AG08395 (cell line): ENCODE measurements around the gene RAB12.
"Not testable (repeated sequence)": the region's sequence is repeated elsewhere in the genome, so short reads cannot be mapped to it uniquely, and the experiment has no call there.

Experiments
- DNase-seq: peaks from one replicate; pipeline ENCODE4 v3.0.0; 2012; ENCODE audit warnings: mixed read lengths, low spot score

Gene RAB12

DNA sequence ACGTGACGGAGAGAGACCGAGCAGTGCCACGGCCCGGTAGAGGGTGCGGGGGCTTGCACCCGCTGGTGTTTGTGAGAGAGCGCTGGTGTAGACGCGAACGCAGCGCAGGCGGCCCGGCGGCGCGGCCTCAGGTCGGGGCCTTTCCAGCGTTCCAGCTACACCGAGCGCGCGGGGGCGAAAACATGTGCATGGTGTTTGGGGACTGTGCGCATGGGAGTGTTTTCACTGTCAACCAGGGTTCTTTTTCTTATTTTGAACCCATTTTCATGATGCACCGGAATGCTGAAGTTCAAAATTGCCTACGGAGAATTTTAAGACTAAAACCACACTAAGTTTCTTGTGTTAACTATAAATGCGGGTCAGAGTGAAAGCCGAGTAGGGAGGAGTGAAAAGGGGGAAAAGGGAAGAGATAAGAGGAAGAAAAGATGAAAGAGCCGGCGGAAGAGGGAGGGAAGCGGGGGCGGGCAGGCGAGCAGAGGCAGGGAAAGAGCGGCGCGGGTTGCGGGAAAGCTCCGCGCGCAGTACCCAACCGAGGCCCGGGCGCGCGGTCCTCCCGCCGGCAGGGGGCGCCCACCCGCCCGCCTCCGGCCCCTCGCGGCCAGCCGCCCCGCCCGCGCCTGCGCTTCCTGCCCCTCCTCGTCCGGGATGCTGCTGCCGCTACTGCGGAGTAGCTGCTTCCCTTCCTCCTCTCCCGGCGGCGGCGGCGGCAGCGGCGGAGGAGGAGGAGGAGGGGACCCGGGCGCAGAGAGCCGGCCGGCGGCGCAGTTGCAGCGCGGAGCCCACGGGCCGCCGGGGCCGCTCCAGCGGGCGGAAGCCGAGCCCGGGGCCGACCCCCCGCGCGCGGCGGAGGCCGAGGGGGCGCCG lies at the start of gene RAB12:
TSS of gene RAB12 (plus strand) at position 643 of the 864 bp plus-strand sequence. CDS start at position 646, 3 bp downstream.
- peak; percentile 93 for DNase-seq

DNA sequence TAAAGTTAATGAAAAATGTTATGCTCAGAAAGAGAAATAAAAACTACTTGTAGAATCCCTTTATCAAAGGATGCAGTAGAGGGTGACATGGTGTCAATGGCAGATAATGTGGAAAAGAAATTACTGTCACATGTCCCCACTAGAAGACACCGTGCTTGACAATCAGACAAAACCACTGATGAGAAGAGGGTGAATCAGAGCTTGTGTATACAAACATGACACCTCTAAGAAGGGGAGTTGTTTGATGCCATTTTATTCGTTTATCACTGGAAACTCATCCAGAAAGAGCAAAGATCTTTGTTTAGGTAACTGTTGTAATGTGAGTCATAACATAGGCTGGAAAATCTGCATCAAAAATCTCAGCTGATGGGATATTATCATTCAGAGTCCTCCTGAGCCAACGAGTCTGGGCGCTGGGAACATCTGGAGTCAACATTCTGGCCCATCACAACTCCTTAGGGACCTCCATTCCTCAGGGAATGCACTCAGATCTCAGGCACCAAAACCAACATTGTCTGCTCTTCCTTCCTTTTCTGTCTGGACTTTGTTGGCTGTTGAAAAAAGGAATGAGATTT lies 49.5 kb upstream of the RAB12 start:
- no peak for DNase-seq

DNA sequence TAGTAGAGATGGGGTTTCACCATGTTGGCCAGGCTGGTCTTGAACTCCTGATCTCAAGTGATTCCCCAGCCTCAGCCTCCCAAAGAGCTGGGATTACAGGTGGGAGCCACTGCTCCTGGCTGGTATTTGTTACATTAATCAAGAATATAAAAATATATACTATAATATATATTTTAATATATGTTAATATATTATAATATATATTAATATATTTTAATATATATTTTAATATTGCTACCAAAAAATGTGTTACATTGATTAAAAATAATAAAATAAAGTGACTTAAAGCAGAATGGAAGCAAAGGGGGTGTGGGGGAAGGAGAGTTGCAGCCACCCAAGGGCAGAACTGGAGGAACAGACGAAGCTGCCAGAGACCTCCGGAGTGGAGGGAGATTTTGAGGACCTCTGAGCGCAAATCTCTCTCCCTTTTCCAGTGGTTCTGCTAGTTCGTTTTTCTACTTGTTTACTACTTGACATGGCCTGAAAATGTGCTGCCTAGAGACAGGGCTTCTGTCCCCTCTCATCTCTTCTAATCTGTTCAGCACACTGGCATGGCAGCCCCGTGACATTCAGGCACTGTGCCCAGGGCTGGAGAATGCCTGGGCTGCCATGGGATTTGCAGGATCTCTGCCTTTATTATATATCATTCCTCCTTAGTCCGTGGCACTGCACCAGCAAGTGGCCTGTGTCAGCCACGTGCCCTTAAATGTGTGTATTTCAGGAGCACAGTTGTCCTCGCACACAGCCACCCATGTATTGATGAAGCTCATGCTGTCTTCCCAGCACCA lies 47.9 kb upstream of the RAB12 start:
- DNase-seq = no peak

- DNase-seq = no peak
These were observed 47.2 kb upstream of the RAB12 start for GRCh38 chr18:8562070-8562469.

DNA sequence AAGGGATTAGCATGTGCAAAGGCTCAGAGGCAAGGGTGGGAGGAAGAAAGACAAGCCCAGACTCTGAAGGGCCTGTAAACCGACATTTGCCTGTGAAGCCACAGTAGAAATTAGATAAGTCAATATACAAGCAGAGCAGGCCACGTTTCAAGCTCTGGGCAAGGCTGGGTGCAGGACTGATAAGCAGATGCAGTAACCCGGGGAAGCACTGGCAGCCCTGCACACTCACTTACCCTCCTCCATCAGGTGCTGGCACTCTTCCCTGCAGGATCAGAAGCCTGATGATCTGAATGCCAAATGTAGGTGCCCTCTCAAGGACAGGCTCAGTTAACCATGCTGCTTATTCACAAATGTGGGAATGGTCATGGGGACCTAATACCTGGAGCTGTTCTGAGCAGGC lies 46.3 kb upstream of the RAB12 start:
- DNase-seq = no peak

- no peak for DNase-seq
These were observed 37.8 kb upstream of the RAB12 start for GRCh38 chr18:8571399-8571798.

GRCh38 chr18:8573766-8574165 lies 35.5 kb upstream of the RAB12 start:
- DNase-seq = not testable (repeated sequence)

DNA sequence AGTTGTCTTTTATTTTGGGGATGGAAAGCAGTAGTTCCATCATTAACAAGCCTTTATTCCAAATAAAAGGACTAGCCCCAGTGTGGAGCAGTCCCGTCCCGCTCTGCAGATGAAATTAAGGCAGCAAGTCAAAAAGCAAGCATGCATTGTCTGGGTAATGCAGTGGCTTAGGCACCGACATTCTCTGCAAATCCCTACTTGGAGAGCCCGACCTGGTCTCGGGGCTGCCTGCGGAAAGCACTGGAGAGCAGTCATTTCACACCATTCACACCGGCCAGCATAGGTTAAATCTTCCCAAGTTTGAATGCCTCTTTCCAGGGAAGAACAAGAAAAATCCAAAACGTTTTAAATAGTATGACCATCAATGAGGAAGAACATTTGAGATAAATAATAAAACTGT lies 24.4 kb upstream of the RAB12 start:
- no peak for DNase-seq

DNA sequence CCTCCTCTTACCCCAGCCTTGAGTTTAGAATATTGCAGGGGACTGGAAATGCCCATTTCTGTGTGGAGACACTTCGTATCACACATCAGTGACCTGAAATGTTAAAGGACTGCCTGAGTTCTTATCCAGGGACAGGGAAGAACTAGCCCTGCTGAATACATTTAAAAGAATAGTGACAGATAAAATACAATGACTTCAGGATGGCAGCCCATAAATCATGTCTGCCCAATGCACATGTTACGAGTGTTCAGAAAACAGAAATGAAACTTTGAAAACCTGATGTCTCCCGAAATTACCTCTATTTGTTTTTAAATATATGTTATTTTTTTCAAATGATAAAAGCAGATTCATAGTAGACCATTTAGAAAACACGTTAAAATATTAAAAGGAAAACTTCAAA lies 22.3 kb upstream of the RAB12 start:
- DNase-seq = no peak

DNA sequence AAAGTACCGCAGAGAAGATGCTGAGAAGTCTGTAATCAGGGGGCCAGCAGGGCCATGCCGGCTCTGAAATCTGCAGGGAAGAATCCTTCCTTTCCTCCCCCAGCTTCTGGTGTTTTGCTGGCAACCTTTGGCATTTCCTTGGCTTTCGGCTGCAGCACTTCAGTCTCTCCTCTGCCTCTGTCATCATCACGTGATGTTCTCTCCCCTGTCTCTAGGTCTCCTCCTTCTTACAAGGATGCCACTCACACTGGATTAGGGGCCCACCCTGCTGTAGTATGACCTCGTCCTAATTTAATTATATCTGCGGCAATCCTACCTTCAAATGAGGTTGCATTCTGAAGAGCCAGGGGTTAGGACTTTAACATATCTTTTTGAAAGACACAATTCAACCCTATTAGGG lies 13.8 kb upstream of the RAB12 start:
- no peak for DNase-seq

- no peak for DNase-seq
These were observed 7.8 kb upstream of the RAB12 start for GRCh38 chr18:8601277-8602032.

DNA sequence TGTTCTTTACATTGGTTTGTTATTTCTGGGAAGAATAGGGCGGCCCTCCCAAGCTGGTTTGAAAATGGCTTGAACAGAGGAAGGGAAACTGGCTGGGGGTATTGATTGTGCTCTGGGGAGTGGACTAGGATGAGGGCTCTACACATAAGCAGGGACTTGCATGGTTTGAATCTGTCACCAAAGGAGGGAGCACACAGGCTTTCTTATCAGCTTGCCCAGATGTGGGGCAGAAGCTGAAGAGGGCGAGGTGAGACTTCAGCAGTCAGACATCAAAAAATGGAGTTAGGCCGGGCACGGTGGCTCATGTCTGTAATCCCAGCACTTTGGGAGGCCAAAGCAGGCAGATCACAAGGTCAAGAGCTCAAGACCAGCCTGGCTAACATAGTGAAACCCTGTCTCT lies 7.2 kb upstream of the RAB12 start:
- no peak for DNase-seq

GRCh38 chr18:8602557-8602956 lies 6.7 kb upstream of the RAB12 start:
- no peak for DNase-seq

- DNase-seq = no peak
These were observed 5.3 kb upstream of the RAB12 start for GRCh38 chr18:8603663-8604520.

GRCh38 chr18:8605974-8606373 lies 3.3 kb upstream of the RAB12 start:
- DNase-seq = no peak

DNA sequence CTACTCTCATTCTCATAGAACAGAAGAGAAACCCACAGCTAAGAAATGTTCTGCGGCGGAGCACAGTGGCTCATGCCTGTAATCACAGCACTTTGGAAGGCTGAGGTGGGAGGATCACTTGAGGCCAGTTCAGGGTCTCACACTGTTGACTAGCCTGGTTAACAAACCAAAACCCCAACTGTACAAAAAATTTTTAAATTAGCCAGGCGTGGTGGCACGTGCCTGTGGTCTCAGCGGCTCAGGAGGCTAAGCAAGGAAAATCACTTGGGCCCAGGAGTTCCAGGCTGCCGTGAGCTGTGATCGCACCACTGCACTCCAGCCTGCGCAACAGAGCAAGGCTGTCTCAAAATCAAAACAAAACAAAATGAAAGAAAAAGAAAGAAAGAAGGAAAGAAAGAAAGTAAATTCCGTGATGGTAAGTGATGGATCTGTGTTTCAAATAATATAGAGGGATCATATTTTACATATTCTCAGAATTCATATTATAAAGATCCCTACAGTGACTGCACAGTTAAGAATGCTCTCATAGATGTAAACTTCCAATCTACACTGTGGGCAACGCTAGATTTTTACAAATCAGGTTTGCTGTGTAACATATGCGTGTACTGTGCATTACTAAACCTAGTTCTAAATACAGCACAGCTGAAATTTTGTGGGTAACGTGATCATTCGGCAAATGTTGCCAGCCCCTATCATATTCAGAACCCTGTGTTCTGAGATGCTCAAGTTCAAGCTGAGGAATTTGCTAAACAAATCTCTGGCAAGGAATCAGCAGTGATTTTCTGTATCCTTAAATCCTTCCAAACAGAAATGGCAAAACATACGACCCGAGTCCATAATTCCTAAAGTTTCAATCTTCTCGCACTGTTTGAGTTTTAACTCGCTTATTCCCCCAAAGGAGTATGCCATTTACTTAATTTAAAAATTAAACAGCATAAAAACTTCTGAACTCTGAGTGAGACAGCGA lies 1.2 kb upstream of the RAB12 start:
- no peak for DNase-seq

DNA sequence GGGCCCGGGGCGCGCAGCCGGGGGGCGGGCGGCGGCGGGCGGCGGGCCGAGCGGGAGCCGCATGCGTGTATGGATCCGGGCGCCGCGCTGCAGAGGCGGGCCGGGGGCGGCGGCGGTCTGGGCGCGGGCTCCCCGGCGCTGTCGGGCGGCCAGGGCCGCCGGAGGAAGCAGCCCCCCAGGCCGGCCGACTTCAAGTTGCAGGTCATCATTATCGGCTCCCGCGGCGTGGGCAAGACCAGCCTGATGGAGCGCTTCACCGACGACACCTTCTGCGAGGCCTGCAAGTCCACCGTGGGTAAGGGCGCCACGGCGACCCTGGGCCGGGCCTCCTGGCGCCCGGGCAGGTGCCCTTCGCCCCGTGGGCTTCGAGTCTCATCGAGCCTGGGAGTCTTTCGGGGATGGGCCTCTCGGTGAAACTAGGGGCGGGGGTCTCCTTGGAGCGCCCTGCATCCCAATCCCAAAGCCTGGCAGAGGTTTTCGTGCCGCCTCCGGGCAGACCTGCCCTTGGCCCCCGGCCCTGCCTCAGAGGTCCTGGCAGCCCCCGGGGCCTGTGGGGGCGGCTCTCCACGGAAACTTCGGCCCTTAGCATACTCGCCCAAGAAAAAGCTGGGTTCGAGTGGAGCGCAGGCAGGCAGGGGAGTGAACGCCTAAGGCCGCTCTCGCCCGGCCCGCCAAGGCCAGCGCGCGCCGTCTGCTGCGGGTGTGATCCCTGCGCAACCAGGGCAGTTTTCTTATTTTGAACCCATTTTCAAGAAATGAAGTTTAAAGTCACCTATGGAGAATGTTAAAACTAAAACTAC lies 622 bp downstream of the RAB12 start:
- DNase-seq = no peak

DNA sequence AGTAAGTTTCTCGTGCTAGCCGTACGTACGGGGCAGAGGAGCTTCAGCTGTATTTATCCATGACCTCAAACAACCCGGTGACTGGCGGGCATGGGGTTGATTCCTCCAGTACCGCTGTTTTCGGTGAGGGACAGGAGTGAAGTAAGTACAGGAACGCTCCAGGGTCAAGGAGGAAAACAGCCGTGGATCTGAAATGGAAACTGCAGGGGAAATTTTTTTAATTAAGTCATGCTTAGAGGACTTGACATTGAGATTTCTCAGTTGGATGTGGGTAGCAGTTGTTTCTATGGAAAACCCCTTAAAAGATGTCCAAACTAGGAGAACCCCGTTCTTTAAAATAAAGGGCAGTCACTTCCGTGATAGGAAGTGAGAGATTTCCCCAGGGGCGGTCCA lies 1.2 kb downstream of the RAB12 start:
- no peak for DNase-seq

DNA sequence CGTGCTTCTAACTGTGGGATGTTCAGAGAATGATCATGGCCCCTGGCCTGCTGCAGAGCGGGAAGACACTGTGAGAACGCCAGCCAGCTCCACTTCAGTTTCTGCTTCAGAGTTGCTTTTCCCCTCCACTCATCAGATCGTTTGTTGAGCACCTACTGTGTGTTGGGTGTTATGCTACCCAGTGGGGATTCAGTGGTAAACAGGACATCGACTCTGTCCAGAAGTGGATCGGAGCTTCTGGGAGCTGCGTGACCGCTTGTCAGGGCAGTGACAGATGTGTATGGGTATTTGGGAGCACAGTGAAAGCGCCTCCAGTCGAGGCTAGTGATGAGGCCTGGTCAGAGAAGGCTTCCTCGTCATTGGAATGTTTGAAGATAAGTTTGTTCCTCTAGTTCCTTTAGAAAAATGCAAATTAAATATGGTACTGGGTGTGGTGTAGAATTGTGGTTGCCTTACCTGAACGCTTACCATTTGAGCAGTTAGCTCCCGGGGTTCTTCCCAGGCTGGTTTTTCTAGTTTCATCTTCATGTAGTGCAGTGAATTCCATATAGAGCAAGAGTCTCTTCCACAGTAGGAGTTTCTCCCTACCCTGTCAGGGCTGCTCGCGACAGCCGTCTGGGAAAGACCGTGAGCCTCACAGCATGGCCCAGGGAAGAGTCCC lies 2.8 kb downstream of the RAB12 start:
- no peak for DNase-seq
